AG04450 (cell line): ENCODE measurements around the gene ORC3. TPM values are rescaled to one million over a fixed set of nuclear protein-coding genes. Genes with fewer than 3 reads are reported as not detected.
"Not testable (repeated sequence)": the region's sequence is repeated elsewhere in the genome, so short reads cannot be mapped to it uniquely, and the experiment has no call there.

Experiments
- CTCF ChIA-PET: fragments of 300-600, 350-600 bp; formaldehyde crosslinking; extraction: SDS; loops from one replicate; lab custom pipeline; 2022; ENCODE audit warnings: antibody characterized with exemption, inconsistent platforms; lab: Charles Lee
- POLR2A ChIA-PET: fragments of 350-600 bp; formaldehyde crosslinking; extraction: SDS; loops from one replicate; lab custom pipeline; 2021; ENCODE audit warnings: antibody characterized with exemption, inconsistent platforms; lab: Yijun Ruan, JAX
- DNase-seq: peaks from one replicate; pipeline ENCODE4 v3.0.0-alpha.2; 2011; ENCODE audit warnings: low read depth, low spot score
- H3K27ac ChIP-seq: one replicate; pipeline ENCODE4 v1.5.1; 2012; ENCODE audit warnings: low read depth, low read length, control low read depth
- H3K27me3 ChIP-seq: one replicate; pipeline ENCODE4 v1.6.0; 2012; ENCODE audit warnings: low read length; ENCODE audit not compliant: control insufficient read depth, insufficient read depth
- H3K4me3 ChIP-seq: 2 replicates; pipeline ENCODE4 v1.5.1; 2011; ENCODE audit warnings: mild to moderate bottlenecking, low read depth, low read length, control low read depth
- H3K9me3 ChIP-seq: 2 replicates; pipeline ENCODE4 v1.5.1; 2012; ENCODE audit warnings: low read length; ENCODE audit not compliant: control insufficient read depth, insufficient read depth
- polyA plus RNA-seq: library from polyadenylated mRNA; depleted of rRNA; stranded (reverse); fragments of >200 nt; gene quantifications from 2 replicates; pipeline ENCODE4 v1.2.3, GENCODE V29; 2011
- TF ChIP-seq, protein P1 (sequence below): IDR thresholded peaks from 2 replicates; pipeline ENCODE4 v1.5.1; 2011; ENCODE audit warnings: low read depth, low read length, control low read depth, inconsistent platforms

Gene ORC3
- polyA plus RNA-seq, 1 experiment, result 39.5 TPM

DNA sequence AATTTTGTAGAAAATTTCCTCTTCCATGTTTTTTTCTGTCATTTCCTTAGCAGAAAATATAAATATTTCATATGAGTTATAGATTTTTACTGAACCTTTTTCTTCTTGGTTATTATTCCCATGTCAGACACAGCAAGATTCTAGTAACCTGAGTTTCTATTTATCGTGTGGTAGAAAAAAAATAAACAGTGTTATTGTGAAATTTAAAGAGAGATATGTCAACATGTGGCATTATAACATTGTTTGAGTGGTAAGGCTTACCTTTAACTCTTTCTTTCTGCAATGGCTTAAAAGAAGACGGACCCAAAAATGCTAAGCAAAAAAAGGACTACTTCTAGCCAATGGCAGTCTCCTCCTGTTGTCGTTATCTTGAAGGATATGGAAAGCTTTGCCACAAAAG is 18.9 kb downstream of the ORC3 start:
- TF ChIP-seq, protein P1, sequence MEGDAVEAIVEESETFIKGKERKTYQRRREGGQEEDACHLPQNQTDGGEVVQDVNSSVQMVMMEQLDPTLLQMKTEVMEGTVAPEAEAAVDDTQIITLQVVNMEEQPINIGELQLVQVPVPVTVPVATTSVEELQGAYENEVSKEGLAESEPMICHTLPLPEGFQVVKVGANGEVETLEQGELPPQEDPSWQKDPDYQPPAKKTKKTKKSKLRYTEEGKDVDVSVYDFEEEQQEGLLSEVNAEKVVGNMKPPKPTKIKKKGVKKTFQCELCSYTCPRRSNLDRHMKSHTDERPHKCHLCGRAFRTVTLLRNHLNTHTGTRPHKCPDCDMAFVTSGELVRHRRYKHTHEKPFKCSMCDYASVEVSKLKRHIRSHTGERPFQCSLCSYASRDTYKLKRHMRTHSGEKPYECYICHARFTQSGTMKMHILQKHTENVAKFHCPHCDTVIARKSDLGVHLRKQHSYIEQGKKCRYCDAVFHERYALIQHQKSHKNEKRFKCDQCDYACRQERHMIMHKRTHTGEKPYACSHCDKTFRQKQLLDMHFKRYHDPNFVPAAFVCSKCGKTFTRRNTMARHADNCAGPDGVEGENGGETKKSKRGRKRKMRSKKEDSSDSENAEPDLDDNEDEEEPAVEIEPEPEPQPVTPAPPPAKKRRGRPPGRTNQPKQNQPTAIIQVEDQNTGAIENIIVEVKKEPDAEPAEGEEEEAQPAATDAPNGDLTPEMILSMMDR, result no peak
- POLR2A ChIA-PET, result no interaction called here
- no peaks in the 10 kb centered on the region for H3K9me3 ChIP-seq
- DNase-seq, result no peak
- H3K4me3 ChIP-seq, result no peak overlapping the region
- CTCF ChIA-PET, result no interaction called here
- H3K27me3 ChIP-seq, result no peaks in the 10 kb centered on the region
- H3K27ac ChIP-seq, result no peak overlapping the region

DNA sequence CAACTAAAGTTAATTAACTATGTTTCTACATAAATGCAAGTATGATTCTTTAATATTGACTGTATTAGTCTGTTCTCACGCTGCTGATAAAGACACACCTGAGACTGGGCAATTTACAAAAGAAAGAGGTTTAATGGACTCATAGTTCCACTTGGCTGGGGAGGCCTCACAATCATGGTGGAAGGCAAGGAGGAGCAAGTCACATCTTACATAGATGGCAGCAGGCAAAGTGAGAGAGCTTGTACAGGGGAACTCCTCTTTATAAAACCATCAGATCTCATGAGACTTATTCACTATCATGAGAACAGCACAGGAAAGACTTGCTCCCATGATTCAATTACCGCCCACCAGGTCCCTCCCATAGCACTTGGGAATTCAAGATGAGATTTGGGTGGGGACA is 23.1 kb downstream of the ORC3 start:
- POLR2A ChIA-PET, H3K9me3 ChIP-seq, H3K4me3 ChIP-seq, H3K27ac ChIP-seq, DNase-seq, H3K27me3 ChIP-seq, CTCF ChIA-PET: not testable (repeated sequence)

DNA sequence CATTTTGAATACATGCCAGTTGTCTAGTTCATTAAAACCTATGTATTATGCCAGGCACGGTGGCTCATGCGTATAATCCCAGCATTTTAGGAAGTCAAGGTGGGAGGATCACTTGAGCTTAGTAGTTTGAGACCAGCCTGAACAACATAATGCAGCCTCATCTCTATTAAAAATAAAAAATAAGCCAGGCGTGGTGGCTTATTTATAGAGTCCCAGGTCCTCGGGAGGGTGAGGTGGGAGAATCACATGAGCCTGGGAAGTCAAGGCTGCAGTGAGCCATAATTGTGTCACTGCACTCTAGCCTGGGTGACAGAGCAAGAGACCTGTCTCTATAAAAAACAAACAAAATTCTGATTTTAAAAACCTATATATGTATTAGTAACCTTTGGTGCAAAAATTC is 27.5 kb downstream of the ORC3 start:
- Histone ChIP-seq H3K4me3 (no peak overlapping the region), H3K9me3 (no peaks in the 10 kb centered on the region), H3K27me3 (no peaks in the 10 kb centered on the region), H3K27ac (no peak overlapping the region)
- TF ChIP-seq, protein P1, result no peak
- no peak for DNase-seq
- ChIA-PET POLR2A (interaction anchor here (0.6 to 1.2 kb wide), 2 partner anchors 27 to 38 kb away, joined by 3 to 9 read pairs; partner anchors contain the start of genes ORC3 and RARS2), CTCF (no interaction called here)

DNA sequence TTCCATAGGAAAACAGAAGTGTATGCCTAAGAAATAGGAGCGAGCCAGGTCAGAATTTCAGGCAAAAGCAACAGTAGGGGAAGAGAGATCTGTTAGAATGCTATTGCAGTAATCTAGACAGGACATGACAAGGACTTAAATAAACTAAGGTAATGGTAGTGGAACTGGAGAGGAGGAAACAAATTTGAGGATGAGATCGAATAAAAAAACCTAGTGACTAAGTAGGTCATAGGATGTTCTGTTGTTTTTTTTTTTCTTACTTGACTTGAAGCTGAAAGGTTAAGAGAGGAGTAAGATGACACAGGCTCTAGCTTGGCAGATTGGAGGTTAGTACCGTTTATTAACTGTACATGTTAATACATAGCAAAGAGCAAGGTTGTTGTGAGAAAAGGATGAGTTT is 28.6 kb downstream of the ORC3 start:
- Histone ChIP-seq H3K4me3 (no peak overlapping the region), H3K27ac (no peak overlapping the region), H3K9me3 (no peaks in the 10 kb centered on the region), H3K27me3 (no peaks in the 10 kb centered on the region)
- CTCF ChIA-PET, result interaction anchor here (0.6 kb wide), 1 partner anchor 382 kb away, joined by 3 read pairs; no protein-coding TSS in a partner anchor
- no peak for DNase-seq
- TF ChIP-seq, protein P1, result no peak
- POLR2A ChIA-PET, result no interaction called here

DNA sequence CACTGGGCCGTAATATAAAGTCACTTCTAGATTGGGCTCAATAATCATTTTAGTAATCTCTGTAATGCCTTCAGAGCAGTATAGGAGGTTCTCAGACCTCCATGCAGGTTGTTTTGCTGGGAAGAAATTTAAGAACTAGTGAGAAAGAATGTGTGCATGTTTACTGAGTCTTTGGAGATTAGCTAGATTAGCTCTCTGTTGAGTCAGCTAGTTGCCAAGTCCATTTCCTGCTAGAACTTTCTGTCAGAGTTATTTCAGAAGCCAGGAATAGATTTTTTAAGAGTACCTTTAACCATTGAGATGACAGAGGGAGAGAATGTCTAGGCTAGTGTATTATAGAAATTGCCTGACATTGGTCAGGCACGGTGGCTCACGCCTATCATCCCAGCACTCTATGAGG is 33.3 kb downstream of the ORC3 start:
- CTCF ChIA-PET, result no interaction called here
- TF ChIP-seq, protein P1, result no peak

More for the DNA sequence above, 33.3 kb downstream of the ORC3 start:
- Histone ChIP-seq H3K9me3 (no peaks in the 10 kb centered on the region), H3K27ac (no peak overlapping the region), H3K27me3 (no peaks in the 10 kb centered on the region), H3K4me3 (no peak overlapping the region)
- DNase-seq, result no peak
- POLR2A ChIA-PET, result no interaction called here
